GM21737 (cell line): Measurements from ENCODE around the gene TBC1D22A.

Experiments
- ATAC-seq: cut with Tn5 transposase; IDR thresholded peaks from one replicate; pipeline ENCODE4 v1.9.1; 2021; ENCODE audit warnings: mild to moderate bottlenecking, moderate library complexity; ENCODE audit not compliant: unreplicated experiment

TBC1D22A gene

GRCh38 chr22:46902436-46902835 lies 140.0 kb downstream of the TBC1D22A start:
- ATAC-seq = no peak

- no peak for ATAC-seq
Measured at GRCh38 chr22:46902998-46903916, 140.8 kb downstream of the TBC1D22A start.

GRCh38 chr22:46905415-46905814 lies 143.0 kb downstream of the TBC1D22A start:
- no peak for ATAC-seq

- no peak for ATAC-seq
Measured at GRCh38 chr22:46905834-46906233, 143.4 kb downstream of the TBC1D22A start.

- ATAC-seq = no peak
Measured at GRCh38 chr22:46906326-46907045, 144.0 kb downstream of the TBC1D22A start.

GRCh38 chr22:46907241-46908215 lies 145.1 kb downstream of the TBC1D22A start:
- no peak for ATAC-seq

GRCh38 chr22:46908641-46909107 lies 146.2 kb downstream of the TBC1D22A start:
- ATAC-seq = no peak

- no peak for ATAC-seq
Measured at GRCh38 chr22:46909237-46910030, 147.0 kb downstream of the TBC1D22A start.

GRCh38 chr22:46910624-46911023 lies 148.2 kb downstream of the TBC1D22A start:
- ATAC-seq = no peak

- ATAC-seq = no peak
Measured at GRCh38 chr22:46911346-46911745, 148.9 kb downstream of the TBC1D22A start.

- no peak for ATAC-seq
Measured at GRCh38 chr22:46913351-46913750, 150.9 kb downstream of the TBC1D22A start.

GRCh38 chr22:46914481-46914880 lies 152.0 kb downstream of the TBC1D22A start:
- ATAC-seq = no peak

GRCh38 chr22:46914916-46915894 lies 152.8 kb downstream of the TBC1D22A start:
- ATAC-seq = no peak

GRCh38 chr22:46915950-46916730 lies 153.7 kb downstream of the TBC1D22A start:
- no peak for ATAC-seq

GRCh38 chr22:46916886-46917770 lies 154.7 kb downstream of the TBC1D22A start:
- no peak for ATAC-seq

- ATAC-seq = no peak
Measured at GRCh38 chr22:46917771-46918101, 155.3 kb downstream of the TBC1D22A start.

- no peak for ATAC-seq
Measured at GRCh38 chr22:46918197-46918596, 155.7 kb downstream of the TBC1D22A start.
